HUES6 (cell line): ENCODE results near the gene JMJD8.

Source experiments
- H3K27ac ChIP-seq: 2 replicates; pipeline ENCODE4 v1.7.0; 2013; ENCODE audit warnings: low read depth, mild to moderate bottlenecking, low read length, inconsistent platforms
- H3K27me3 ChIP-seq: 2 replicates; pipeline ENCODE4 v1.6.1; 2013; ENCODE audit warnings: low read length; ENCODE audit not compliant: control insufficient read depth, insufficient read depth
- H3K36me3 ChIP-seq: 2 replicates; pipeline ENCODE4 v1.6.1; 2013; ENCODE audit warnings: low read length; ENCODE audit not compliant: control insufficient read depth, insufficient read depth
- H3K4me1 ChIP-seq: 2 replicates; pipeline ENCODE4 v1.6.1; 2013; ENCODE audit warnings: low read length; ENCODE audit not compliant: control insufficient read depth, insufficient read depth
- H3K4me3 ChIP-seq: 2 replicates; pipeline ENCODE4 v1.5.1; 2013; ENCODE audit warnings: low read depth, low read length
- H3K9ac ChIP-seq: one replicate; pipeline ENCODE4 v1.6.1; 2013; ENCODE audit warnings: mild to moderate bottlenecking, low read length
- H3K9me3 ChIP-seq: 2 replicates; pipeline ENCODE4 v1.6.1; 2013; ENCODE audit warnings: low read depth, low read length; ENCODE audit not compliant: control insufficient read depth, insufficient read depth

The JMJD8 gene

DNA sequence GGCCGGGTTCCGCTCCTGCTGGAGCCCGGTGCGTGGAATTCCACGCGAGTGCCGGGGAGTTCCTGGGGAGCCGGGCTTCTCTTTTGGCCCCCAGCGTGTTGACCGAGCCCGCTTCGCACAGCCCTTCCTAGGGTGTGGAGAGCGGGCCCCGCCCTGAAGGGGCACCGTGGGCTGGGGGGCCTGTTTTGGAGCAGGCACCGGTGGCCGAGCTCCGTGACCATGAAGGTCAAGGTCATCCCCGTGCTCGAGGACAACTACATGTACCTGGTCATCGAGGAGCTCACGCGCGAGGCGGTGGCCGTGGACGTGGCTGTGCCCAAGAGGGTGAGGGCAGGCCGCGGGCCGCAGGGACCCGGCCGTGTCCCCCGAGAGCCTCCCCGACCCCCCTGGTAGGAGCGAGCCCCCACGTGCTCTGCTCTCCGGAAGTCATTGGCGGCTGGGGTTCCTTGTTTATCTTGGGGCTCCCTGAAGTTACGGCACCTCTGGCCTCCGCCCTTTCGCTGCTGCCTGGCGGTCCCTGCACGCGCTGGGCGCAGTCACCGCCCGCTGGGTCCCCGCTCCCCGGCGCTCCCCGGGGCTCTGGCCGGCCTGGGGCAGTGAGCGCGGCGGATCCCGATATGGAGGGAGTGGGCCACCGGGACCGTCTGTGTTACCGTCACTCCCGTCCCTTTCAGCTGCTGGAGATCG is 43.3 kb upstream of the JMJD8 start:
- Histone ChIP-seq H3K9ac (peak overlapping the region; percentile 60), H3K4me1 (peaks cover 3% of the 10 kb centered on the region; the same call in 1 of the 2 replicates), H3K27me3 (peaks cover 19% of the 10 kb centered on the region), H3K27ac (no peak overlapping the region), H3K9me3 (no peaks in the 10 kb centered on the region), H3K4me3 (peak overlapping the region; percentile 71), H3K36me3 (peaks cover 17% of the 10 kb centered on the region)

DNA sequence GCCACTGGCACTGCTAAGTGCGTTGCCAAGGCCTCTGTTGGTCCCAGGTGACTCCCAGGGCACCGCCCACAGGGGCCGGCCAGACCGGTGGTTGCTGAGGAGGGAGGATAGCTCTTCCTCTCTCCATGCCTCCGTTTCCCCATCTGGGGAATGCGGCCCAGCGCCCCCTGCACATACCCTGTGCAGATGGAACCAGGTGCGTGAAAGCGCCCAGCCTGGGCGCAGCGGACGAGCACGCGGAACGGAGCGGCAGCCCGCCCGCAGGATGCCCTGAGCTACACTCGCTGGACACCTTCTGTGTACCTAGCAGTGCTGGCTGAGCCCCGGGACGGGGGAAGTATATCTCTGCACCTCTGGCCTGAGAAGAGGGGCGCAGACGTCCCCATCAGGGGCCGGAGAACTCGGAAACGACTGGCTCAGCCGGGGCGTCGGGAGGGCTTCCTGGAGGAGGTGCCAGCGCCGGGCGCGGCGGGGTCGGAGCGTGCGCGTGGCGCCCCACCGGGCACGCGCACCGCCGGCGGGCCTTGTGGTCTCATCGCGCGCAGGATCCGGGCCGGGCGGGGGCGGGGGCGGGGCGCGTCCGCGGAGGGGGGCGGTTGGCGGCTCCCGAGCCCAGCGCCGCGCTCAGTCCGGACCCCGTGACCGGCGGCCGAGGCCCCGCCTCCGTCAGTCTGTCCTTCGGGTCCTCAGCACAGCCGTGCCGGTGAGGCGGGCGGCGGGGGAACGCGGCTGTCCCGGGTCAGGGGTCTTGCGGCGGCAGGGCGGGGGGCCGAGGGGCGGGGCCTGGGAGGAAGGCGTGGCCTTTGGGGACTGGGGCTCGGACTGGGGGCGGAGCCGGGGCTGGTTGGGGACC is 42.5 kb upstream of the JMJD8 start, which contains the start of the genes CCDC78 and HAGHL:
Gene CCDC78, minus strand, starts transcription at position 6 of the 853 bp plus-strand sequence. CDS start 76 bp downstream, outside the sequence.
Gene HAGHL, plus strand, starts transcription at position 669 of the 853 bp plus-strand sequence. CDS start 404 bp downstream, outside the sequence.
- no peak within 1 kb of the TSS for H3K27ac ChIP-seq
- peaks cover 3% of the 10 kb centered on the region; the same call in 1 of the 2 replicates for H3K4me1 ChIP-seq
- peaks cover 19% of the 10 kb centered on the region for H3K27me3 ChIP-seq
- H3K9ac ChIP-seq: peak within 1 kb of the TSS; percentile 60
- H3K36me3 ChIP-seq: peaks cover 17% of the 10 kb centered on the region
- no peaks in the 10 kb centered on the region for H3K9me3 ChIP-seq
- peak within 1 kb of the TSS; percentile 71 for H3K4me3 ChIP-seq

DNA sequence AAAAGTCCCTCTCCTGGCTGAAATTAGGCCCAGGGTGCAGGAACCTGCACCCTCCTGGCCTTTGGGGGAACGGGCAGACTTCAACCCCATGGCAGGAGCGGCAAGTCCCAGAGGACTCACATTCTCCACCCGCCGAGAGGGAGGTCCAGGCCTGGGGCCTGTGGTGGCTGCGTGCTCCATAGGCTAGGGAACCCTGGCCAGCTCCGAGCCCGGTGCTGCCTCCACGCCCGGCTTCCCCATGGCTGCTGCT is 42.0 kb upstream of the JMJD8 start:
- H3K4me1 ChIP-seq: peaks cover 3% of the 10 kb centered on the region; the same call in 1 of the 2 replicates
- peaks cover 19% of the 10 kb centered on the region for H3K27me3 ChIP-seq
- peak overlapping the region; percentile 58 for H3K4me3 ChIP-seq
- peak overlapping the region; percentile 5 for H3K9ac ChIP-seq
- peaks cover 16% of the 10 kb centered on the region for H3K36me3 ChIP-seq
- no peaks in the 10 kb centered on the region for H3K9me3 ChIP-seq
- H3K27ac ChIP-seq: no peak overlapping the region

DNA sequence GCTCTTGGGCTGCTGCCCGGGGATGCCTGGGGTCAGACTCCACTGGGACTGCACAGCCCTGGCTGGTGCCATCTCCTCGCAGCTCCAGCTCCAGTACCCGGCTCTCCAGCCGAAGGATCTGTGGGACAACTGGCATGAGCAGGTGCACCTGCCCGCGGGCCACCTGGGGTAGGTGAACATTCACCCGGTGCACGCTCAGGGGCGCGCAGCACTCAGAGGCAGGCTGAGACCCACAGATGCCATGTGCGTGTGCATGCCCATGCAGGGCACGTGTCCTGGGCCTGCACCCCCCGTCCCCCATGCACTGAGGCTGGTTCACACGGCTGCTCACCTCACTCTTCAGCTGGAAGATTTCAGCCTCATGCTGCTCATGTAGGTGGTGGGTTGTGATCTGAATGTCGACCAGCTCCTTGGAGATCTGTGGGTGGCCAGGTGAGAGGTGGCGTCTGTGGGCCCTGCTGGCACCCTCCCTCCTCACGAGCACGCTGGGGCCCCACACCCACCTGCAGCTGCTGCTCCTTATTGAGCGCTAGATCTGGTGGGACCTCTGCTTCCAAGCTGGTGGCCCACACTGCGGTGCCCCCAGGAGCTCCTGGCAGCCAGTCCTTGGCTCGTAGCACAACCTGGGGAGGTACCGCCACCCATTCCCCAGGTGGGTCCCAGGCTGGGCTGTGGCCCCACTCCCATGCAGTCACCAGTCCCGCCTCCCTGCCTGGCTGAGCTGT is 41.5 kb upstream of the JMJD8 start:
- H3K9me3 ChIP-seq: no peaks in the 10 kb centered on the region
- no peak overlapping the region for H3K27ac ChIP-seq
- H3K4me3 ChIP-seq: peak overlapping the region; percentile 58
- peaks cover 12% of the 10 kb centered on the region for H3K36me3 ChIP-seq
- peaks cover 3% of the 10 kb centered on the region; the same call in 1 of the 2 replicates for H3K4me1 ChIP-seq
- no peak overlapping the region for H3K9ac ChIP-seq
- peaks cover 19% of the 10 kb centered on the region for H3K27me3 ChIP-seq

DNA sequence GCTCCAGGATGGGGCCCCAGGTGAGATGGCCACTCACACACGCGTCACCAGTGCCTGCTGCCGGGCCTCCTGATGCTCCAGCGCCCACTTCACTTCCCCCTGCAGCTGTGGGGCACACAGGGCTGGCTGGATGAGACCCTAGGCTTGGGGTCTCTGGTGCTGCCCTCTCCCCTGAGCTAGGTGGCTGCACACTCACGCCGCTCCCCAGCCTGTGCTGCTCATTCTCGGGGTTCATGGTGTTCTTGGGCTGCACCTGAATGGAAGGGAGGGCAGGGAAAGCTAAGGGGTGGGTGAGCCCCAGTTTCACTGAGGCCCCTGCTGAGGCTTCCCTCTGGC is 40.9 kb upstream of the JMJD8 start:
- Histone ChIP-seq H3K9me3 (no peaks in the 10 kb centered on the region), H3K4me3 (no peak overlapping the region), H3K27me3 (peaks cover 19% of the 10 kb centered on the region), H3K36me3 (peaks cover 6% of the 10 kb centered on the region), H3K4me1 (peaks cover 6% of the 10 kb centered on the region), H3K9ac (no peak overlapping the region), H3K27ac (no peak overlapping the region)

DNA sequence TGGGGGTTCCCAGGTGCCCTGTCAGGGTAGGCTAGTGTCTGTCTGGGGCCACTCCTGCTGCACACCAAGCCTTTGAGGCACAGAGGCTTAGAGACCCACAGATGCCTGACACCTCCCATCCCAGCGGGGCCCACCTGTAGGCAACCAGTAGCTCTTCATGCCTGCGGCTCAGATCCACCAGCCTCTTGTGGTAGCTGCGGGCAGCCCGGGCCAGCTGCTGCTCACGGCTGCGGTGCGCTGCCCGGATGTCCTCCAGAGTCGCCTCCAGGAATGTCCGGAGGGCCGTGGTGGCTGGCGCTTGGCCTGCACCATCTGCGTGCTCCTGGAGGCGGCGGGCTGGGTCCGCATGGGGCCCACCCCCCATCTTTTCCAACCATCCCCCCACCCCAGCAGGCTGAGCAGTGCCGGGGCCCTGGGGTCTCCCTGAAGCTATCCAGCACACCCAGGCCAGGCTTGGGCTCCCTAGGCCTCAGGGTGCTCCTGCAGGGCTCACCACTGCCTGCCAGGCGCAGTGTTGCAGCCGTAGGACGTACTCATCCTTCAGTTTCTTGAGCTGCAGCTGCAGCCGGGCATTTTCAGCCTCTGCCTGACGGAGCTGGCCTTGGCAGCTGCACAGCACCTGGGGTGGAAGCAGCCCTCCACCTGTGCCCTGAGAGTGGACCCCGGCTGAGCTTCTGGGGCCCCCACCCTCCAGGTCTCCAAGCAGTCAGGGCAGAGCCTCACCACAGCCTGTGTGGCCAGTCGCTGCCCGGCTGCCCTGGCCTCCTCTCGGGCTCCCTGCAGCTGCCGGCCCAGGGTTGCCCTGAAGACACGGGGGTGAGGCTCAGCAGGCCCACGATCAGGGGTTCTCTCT is 40.3 kb upstream of the JMJD8 start:
- H3K4me1 ChIP-seq: peaks cover 12% of the 10 kb centered on the region
- H3K36me3 ChIP-seq: peaks cover 6% of the 10 kb centered on the region
- H3K4me3 ChIP-seq: no peak overlapping the region
- no peaks in the 10 kb centered on the region for H3K9me3 ChIP-seq
- peaks cover 19% of the 10 kb centered on the region for H3K27me3 ChIP-seq
- no peak overlapping the region for H3K27ac ChIP-seq
- no peak overlapping the region for H3K9ac ChIP-seq

DNA sequence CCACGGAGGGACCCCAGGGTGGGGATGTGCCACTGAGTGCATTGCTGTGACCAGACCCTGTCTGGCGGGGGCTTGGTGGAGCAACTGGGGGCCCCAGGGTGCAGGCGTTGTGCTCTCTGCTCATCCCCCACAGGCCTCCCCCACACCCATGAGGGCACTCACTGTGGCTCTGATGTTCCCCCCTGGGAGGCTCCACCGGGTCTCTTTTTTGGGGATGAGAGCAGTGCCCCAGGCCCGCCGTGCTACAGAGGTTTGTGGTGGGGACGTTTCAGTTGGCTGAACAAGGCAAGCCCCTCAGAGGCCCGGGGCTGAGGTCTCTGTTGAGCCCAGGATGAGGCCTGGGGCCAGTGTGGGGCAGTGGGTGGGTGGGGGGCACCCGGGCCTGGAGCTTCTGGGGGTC is 39.6 kb upstream of the JMJD8 start:
- H3K4me1 ChIP-seq: peaks cover 14% of the 10 kb centered on the region
- no peak overlapping the region for H3K4me3 ChIP-seq
- peaks cover 6% of the 10 kb centered on the region for H3K36me3 ChIP-seq
- H3K9ac ChIP-seq: no peak overlapping the region
- H3K27ac ChIP-seq: no peak overlapping the region
- H3K27me3 ChIP-seq: peaks cover 22% of the 10 kb centered on the region
- no peaks in the 10 kb centered on the region for H3K9me3 ChIP-seq

DNA sequence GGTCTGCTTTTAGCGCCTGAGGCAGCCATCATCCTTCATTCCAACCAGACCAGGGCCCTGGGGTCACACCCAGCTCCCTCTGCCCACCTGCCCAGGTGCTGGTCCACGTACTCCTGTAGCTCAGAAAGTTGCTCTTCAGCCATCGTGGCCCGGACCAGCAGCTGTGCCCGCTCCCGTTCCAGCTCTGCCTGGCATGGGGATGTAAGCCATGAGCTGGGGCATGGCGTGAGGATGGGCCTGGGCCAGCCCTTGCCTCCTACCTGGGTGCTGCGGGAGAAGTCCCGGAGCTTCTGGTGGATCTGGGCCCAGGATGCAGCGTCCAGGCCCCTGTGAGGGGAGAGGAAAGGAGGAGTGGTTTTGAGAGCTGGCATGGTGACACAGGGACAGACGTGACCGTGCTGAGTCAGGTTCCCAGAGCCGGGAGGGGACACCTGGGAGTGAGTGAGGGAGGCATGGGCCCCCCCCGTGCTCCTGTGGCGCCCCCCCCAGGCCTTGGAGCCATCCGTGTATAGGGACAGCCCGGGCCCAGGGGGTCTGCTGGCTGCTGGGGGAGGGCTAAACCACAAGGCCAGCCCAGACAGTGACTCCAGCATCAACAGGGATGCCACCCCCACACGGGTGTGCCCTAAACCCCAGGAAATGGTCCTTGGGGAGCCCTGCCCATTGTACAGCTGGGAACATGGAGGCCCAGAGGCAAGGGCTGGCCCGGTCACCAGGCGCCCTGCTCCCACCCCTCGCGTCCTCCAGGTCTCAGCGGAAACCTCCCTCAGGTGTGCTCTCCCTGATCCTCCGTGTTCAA is 38.9 kb upstream of the JMJD8 start:
- peaks cover 6% of the 10 kb centered on the region for H3K36me3 ChIP-seq
- H3K27ac ChIP-seq: no peak overlapping the region
- H3K4me1 ChIP-seq: peaks cover 11% of the 10 kb centered on the region
- no peak overlapping the region for H3K4me3 ChIP-seq
- H3K9ac ChIP-seq: no peak overlapping the region
- H3K27me3 ChIP-seq: peaks cover 22% of the 10 kb centered on the region
- H3K9me3 ChIP-seq: no peaks in the 10 kb centered on the region

DNA sequence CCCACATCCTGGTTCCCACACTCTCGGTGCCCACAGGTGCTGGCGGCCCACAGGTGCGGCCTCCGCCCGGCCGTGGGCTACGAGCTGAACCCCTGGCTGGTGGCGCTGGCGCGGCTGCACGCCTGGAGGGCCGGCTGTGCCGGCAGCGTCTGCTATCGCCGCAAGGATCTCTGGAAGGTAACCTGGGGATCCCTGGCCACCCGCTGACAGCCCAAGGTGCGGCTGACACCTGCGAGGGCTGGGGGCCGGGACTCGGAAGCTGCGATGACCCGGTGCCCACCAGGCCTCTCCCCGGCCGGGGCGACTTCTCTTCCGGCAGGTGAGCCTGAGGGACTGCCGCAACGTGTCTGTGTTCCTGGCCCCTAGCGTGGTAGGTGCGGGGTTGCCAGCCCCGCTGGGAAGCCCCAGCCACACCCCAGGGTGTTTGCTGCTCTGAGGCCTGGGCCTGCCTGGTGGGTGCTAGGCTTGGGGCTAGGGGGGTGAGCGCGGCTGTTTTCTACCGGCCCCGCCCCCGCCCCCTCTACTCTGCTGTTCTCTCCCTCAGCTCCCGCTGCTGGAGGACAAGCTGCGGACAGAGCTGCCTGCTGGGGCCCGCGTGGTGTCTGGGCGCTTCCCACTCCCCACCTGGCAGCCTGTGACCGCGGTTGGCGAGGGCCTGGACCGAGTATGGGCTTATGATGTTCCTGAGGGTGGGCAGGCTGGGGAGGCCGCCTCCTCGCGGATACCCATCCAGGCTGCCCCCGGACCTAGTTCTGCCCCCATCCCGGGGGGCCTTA is 37.8 kb upstream of the JMJD8 start:
- Histone ChIP-seq H3K36me3 (peaks cover 6% of the 10 kb centered on the region), H3K4me1 (peaks cover 11% of the 10 kb centered on the region), H3K4me3 (peak overlapping the region; percentile 92), H3K27ac (no peak overlapping the region), H3K9ac (no peak overlapping the region), H3K27me3 (peaks cover 18% of the 10 kb centered on the region), H3K9me3 (no peaks in the 10 kb centered on the region)
